ENCODE measurements around the gene GTF2H2C_2.
"Not testable (repeated sequence)": the region's sequence is repeated elsewhere in the genome, so short reads cannot be mapped to it uniquely, and the experiment has no call there.

Gene GTF2H2C_2

GRCh38 chr5:70415117-70415516 lies at the start of gene GTF2H2C_2:
Gene GTF2H2C_2, plus strand, starts transcription at chr5:70415368.
- intact Hi-C loops (cut with DNase I); DNase-seq (ENCODE audit: low spot score in 2 of 2); H3K36me3 ChIP-seq; H3K9me3 ChIP-seq; H3K27me3 ChIP-seq; H3K4me3 ChIP-seq; H3K27ac ChIP-seq; H3K4me1 ChIP-seq: not testable (repeated sequence)

DNA sequence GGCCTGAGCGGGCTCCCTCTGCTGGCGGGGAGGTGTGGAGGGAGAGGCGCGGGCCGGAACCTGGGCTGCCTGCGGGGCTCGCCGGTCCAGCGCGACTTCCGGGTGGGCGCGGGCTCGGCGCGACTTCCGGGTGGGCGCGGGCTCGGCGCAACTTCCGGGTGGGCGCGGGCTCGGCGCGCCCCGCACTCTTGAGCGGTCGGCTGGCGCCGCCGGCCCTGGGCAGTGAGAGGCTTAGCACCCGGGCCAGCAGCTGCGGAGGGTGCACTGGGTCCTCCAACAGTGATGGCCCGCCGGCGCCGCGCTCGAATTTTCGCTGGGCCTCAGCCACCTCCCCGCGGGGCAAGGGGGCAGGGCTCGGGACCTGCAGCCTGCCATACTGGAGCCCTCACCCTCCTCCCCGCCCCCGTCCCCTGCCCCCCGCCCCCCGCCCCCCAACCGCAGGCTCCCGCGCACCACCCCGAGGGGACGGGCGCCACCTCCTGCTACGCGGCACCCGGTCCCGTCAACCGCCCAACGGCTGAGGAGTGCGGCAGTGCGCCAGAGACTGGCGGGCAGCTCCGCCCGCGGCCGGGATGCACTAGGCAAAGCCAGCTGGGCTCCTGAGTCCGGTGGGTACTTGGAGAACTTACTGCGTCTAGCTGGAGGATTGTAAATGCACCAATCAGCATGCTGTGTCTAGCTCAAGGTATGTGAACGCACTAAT lies 14.0 kb upstream of the GTF2H2C_2 start:
- DNase-seq (ENCODE audit: low spot score in 2 of 2) = peak; percentile 7 to 78

GRCh38 chr5:70421322-70421721 lies 6.2 kb downstream of the GTF2H2C_2 start:
- H3K27ac ChIP-seq; H3K4me1 ChIP-seq; DNase-seq (ENCODE audit: low spot score in 2 of 2); H3K27me3 ChIP-seq; H3K9me3 ChIP-seq; H3K36me3 ChIP-seq; intact Hi-C loops (cut with DNase I); H3K4me3 ChIP-seq: not testable (repeated sequence)

More for the DNA sequence above, 14.0 kb upstream of the GTF2H2C_2 start:
- H3K9me3 ChIP-seq; H3K36me3 ChIP-seq; H3K4me1 ChIP-seq; intact Hi-C loops (cut with DNase I); H3K27me3 ChIP-seq: not testable (repeated sequence)
- Histone ChIP-seq H3K27ac (peak overlapping the region; percentile 62 to 76), H3K4me3 (peak overlapping the region; percentile 57 to 64)

- DNase-seq (ENCODE audit: low spot score in 2 of 2); H3K4me3 ChIP-seq; H3K4me1 ChIP-seq; H3K36me3 ChIP-seq; H3K27me3 ChIP-seq; intact Hi-C loops (cut with DNase I); H3K9me3 ChIP-seq; H3K27ac ChIP-seq: not testable (repeated sequence)
Measured at GRCh38 chr5:70423215-70423614, 8.0 kb downstream of the GTF2H2C_2 start.

GRCh38 chr5:70438518-70438917 lies 23.4 kb downstream of the GTF2H2C_2 start:
- H3K4me3 ChIP-seq; H3K4me1 ChIP-seq; H3K9me3 ChIP-seq; H3K36me3 ChIP-seq; intact Hi-C loops (cut with DNase I); H3K27ac ChIP-seq; H3K27me3 ChIP-seq; DNase-seq (ENCODE audit: low spot score in 2 of 2): not testable (repeated sequence)

GRCh38 chr5:70449565-70449964 lies 34.4 kb downstream of the GTF2H2C_2 start:
- H3K4me3 ChIP-seq; intact Hi-C loops (cut with DNase I); H3K27me3 ChIP-seq; H3K4me1 ChIP-seq; H3K27ac ChIP-seq; H3K36me3 ChIP-seq; DNase-seq (ENCODE audit: low spot score in 2 of 2); H3K9me3 ChIP-seq: not testable (repeated sequence)

DNA sequence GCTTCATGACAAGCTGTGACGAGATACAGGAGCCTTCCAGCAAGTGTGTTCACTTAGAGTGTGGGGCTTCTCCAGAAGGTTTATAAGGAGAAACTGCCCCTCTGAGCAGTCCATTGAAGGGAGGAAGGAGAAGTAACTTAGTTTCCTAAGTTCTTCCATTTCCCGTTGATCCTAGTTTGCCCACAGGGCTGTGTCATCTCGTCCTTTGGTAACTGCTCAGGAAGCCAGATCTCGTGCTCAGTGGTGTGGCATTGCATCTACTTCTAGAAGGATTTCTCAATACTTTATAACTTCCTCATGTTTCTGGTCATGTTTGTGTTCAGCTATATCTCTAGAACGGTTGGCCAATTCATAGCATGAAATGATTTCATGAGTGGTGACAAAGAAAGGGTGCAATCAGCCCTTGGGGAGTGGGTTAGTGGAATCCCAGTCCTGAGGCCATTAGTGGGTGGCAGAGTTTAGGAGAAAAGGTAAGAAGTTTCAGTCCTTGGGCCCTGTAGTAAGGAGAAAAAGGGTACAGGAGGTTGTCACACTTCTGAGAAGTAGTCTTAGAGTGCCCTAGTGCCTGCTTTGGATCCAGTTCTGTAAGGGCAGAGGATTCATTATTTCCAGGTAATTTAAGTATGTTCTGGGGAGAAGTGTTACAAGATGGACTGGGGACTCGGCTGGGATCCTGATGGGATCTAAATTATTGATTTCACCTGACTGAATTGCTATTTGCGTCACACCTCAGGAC lies 36.2 kb downstream of the GTF2H2C_2 start:
- H3K4me3 ChIP-seq; H3K4me1 ChIP-seq; H3K36me3 ChIP-seq; intact Hi-C loops (cut with DNase I); H3K27ac ChIP-seq; DNase-seq (ENCODE audit: low spot score in 2 of 2); H3K27me3 ChIP-seq; H3K9me3 ChIP-seq: not testable (repeated sequence)

- DNase-seq (ENCODE audit: low spot score in 2 of 2); H3K27me3 ChIP-seq; H3K9me3 ChIP-seq; H3K36me3 ChIP-seq; H3K4me1 ChIP-seq; H3K4me3 ChIP-seq; H3K27ac ChIP-seq; intact Hi-C loops (cut with DNase I): not testable (repeated sequence)
Measured at GRCh38 chr5:70457093-70457492, 41.9 kb downstream of the GTF2H2C_2 start.

- H3K4me3 ChIP-seq; H3K9me3 ChIP-seq; H3K27ac ChIP-seq; H3K36me3 ChIP-seq; H3K27me3 ChIP-seq; DNase-seq (ENCODE audit: low spot score in 2 of 2); H3K4me1 ChIP-seq; intact Hi-C loops (cut with DNase I): not testable (repeated sequence)
Measured at GRCh38 chr5:70459188-70459587, 44.0 kb downstream of the GTF2H2C_2 start.

- H3K4me3 ChIP-seq; H3K9me3 ChIP-seq; H3K27me3 ChIP-seq; intact Hi-C loops (cut with DNase I); H3K27ac ChIP-seq; H3K4me1 ChIP-seq; H3K36me3 ChIP-seq; DNase-seq (ENCODE audit: low spot score in 2 of 2): not testable (repeated sequence)
Measured at GRCh38 chr5:70461984-70462383, 46.8 kb downstream of the GTF2H2C_2 start.

GRCh38 chr5:70464019-70464637 lies 49.0 kb downstream of the GTF2H2C_2 start:
- DNase-seq (ENCODE audit: low spot score in 2 of 2); H3K4me3 ChIP-seq; H3K4me1 ChIP-seq; H3K27me3 ChIP-seq; intact Hi-C loops (cut with DNase I); H3K36me3 ChIP-seq; H3K27ac ChIP-seq; H3K9me3 ChIP-seq: not testable (repeated sequence)

DNA sequence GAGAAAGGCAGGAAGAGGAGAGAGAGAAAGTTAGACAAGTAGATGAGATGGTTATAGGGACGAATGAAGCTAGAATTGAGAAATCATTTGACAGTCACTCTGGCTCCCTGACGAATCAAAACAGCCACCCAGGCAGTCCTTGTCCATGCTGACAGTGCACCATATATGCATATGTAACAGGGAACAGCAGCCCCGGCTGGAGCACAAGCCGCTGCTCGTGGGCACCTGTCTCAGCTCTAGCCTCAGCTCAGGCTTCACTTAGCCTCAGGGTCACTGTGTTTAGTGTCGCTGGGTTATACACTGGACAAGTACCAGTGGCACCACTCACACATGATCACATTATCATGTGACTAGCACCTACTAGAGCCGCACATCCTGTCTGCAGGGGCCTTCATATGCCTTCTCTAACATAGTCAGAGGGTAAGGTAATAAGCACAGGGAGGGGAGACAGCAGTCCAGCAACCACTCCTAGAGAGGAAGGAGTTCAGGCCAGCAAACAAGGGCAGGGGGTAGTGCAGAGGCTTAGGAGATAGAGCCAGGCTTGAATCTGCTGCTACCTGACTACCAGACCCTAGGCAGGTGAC lies 54.9 kb downstream of the GTF2H2C_2 start:
- intact Hi-C loops (cut with DNase I); H3K27ac ChIP-seq; DNase-seq (ENCODE audit: low spot score in 2 of 2); H3K36me3 ChIP-seq; H3K9me3 ChIP-seq; H3K4me3 ChIP-seq; H3K4me1 ChIP-seq; H3K27me3 ChIP-seq: not testable (repeated sequence)

All from ascending aorta (tissue), 2 donors.